ENCODE results near the gene MRPS35.

DNA sequence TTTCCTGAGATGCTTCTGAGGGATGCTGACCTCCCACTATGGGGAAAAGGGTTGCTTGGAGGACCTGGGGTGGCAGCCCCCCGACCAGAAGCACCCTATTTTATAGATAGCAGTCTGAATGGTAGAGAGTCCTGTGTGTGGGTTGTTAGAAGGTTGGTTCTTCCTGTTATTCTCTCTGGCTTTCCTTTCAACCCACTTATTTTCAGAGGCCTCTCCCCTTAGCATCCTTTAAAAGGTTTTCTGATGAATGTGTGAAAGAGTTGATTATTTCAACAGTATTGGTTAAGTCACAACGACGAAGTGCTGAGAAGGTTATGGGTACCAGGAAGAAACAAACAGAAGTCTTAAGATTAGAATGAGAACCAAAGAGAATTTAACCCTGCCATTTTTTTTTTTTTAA lies 90.2 kb downstream of the MRPS35 start:
- TF ChIP-seq POLR2A (IDR thresholded peaks at IDR 0.05), result no peak
- TF ChIP-seq, protein P1, sequence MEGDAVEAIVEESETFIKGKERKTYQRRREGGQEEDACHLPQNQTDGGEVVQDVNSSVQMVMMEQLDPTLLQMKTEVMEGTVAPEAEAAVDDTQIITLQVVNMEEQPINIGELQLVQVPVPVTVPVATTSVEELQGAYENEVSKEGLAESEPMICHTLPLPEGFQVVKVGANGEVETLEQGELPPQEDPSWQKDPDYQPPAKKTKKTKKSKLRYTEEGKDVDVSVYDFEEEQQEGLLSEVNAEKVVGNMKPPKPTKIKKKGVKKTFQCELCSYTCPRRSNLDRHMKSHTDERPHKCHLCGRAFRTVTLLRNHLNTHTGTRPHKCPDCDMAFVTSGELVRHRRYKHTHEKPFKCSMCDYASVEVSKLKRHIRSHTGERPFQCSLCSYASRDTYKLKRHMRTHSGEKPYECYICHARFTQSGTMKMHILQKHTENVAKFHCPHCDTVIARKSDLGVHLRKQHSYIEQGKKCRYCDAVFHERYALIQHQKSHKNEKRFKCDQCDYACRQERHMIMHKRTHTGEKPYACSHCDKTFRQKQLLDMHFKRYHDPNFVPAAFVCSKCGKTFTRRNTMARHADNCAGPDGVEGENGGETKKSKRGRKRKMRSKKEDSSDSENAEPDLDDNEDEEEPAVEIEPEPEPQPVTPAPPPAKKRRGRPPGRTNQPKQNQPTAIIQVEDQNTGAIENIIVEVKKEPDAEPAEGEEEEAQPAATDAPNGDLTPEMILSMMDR (IDR thresholded peaks at IDR 0.05 in 8 of 11, conservative IDR thresholded peaks at IDR 0.05 in 3 of 11), result no peak
- no peak for TF ChIP-seq POLR2AphosphoS5 (IDR thresholded peaks at IDR 0.05)
